SK-N-SH (cell line): ENCODE data around the gene SNPH. TPM values are rescaled to one million over a fixed set of nuclear protein-coding genes. Genes with fewer than 3 reads are reported as not detected.

Experiments
- CTCF ChIA-PET: fragments of 300-600, 350-600 bp; formaldehyde crosslinking; extraction: SDS; loops from one replicate; lab custom pipeline; 2021; lab: Yijun Ruan, JAX
- POLR2A ChIA-PET: fragments of 350-600 bp; sonication (Branson Sonifier 250); formaldehyde crosslinking; extraction: SDS; loops from one replicate; lab custom pipeline; 2020; ENCODE audit warnings: antibody characterized with exemption, inconsistent platforms; lab: Yijun Ruan, JAX
- DNase-seq: peaks from one replicate; pipeline ENCODE4 v3.0.0; 2012
- H2AFZ ChIP-seq: fragments of 200-600 bp; sonication (generic); 2 replicates; pipeline ENCODE4 v1.8.1; 2016; ENCODE audit warnings: antibody characterized with exemption, mild to moderate bottlenecking, low read depth
- H3F3A ChIP-seq: fragments of 200-600 bp; sonication (generic); replicated peaks from 2 replicates; pipeline ENCODE3; 2016; ENCODE audit warnings: antibody characterized with exemption, mild to moderate bottlenecking; ENCODE audit not compliant: insufficient read depth
- H3K27ac ChIP-seq, 2 experiments: fragments of 200-500 bp in 1 of 2; fragments of 200-600 bp in 1 of 2; sonication (Bioruptor generic) in 1 of 2; sonication (generic), shearing (Covaris generic) in 1 of 2; 2 replicates each; pipeline versions ENCODE4 v1.5.1 to v1.6.1; 2014 to 2016; ENCODE audit warnings: low read depth in 2 of 2, inconsistent platforms in 1 of 2, low read length in 1 of 2, mild to moderate bottlenecking in 1 of 2, mixed read lengths in 1 of 2
- H3K27me3 ChIP-seq: fragments of 200-600 bp; sonication (generic), shearing (Covaris generic); 2 replicates; pipeline ENCODE4 v1.6.1; 2016; ENCODE audit warnings: mixed run types; ENCODE audit not compliant: insufficient read depth
- H3K36me3 ChIP-seq, 2 experiments: fragments of 200-500 bp in 1 of 2; fragments of 200-600 bp in 1 of 2; sonication (Bioruptor generic) in 1 of 2; sonication (generic) in 1 of 2; replicated peaks in 1 of 2; 2 replicates each; pipeline versions ENCODE3 to v1.5.1; 2014 to 2016; ENCODE audit warnings: low read length in 1 of 2, mild to moderate bottlenecking in 1 of 2; ENCODE audit not compliant: insufficient read depth in 2 of 2, control insufficient read depth in 1 of 2
- H3K4me1 ChIP-seq, 2 experiments: fragments of 200-500 bp in 1 of 2; fragments of 200-600 bp in 1 of 2; sonication (Bioruptor generic) in 1 of 2; sonication (generic), shearing (Covaris generic) in 1 of 2; 2 replicates each; pipeline versions ENCODE4 v1.5.1 to v1.6.1; 2014 to 2016; ENCODE audit warnings: low read depth in 1 of 2, low read length in 1 of 2, mixed run types in 1 of 2; ENCODE audit not compliant: insufficient read depth in 2 of 2, control insufficient read depth in 1 of 2
- H3K4me2 ChIP-seq: fragments of 200-600 bp; sonication (generic), shearing (Covaris generic); 2 replicates; pipeline ENCODE4 v1.6.1; 2017; ENCODE audit warnings: mixed run types
- H3K4me3 ChIP-seq, 2 experiments: fragments of 200-500 bp in 1 of 2; fragments of 200-600 bp in 1 of 2; sonication (Bioruptor generic) in 1 of 2; sonication (generic), shearing (Covaris generic) in 1 of 2; 2 replicates each; pipeline versions ENCODE4 v1.5.1 to v1.8.1; 2014 to 2016; ENCODE audit warnings: low read depth in 2 of 2, inconsistent platforms in 1 of 2, low read length in 1 of 2, mild to moderate bottlenecking in 1 of 2, mixed read lengths in 1 of 2, moderate library complexity in 1 of 2
- H3K79me2 ChIP-seq: fragments of 200-600 bp; sonication (generic); 2 replicates; pipeline ENCODE4 v1.8.1; 2017; ENCODE audit warnings: mild to moderate bottlenecking; ENCODE audit not compliant: insufficient read depth
- H3K9ac ChIP-seq: fragments of 200-600 bp; sonication (generic); 2 replicates; pipeline ENCODE4 v1.6.1; 2017; ENCODE audit warnings: mixed run types
- H3K9me2 ChIP-seq: fragments of 200-600 bp; sonication (generic); 2 replicates; pipeline ENCODE4 v1.6.1; 2017; ENCODE audit warnings: mixed run types
- H3K9me3 ChIP-seq: fragments of 200-600 bp; sonication (generic); 2 replicates; pipeline ENCODE4 v1.6.1; 2017; ENCODE audit warnings: mixed run types, mild to moderate bottlenecking, moderate library complexity
- H4K20me1 ChIP-seq: fragments of 200-600 bp; sonication (generic); 2 replicates; pipeline ENCODE4 v1.6.1; 2017; ENCODE audit warnings: mild to moderate bottlenecking, mixed run types; ENCODE audit not compliant: insufficient read depth
- CHD2 ChIP-seq: fragments of 150-350 bp; IDR thresholded peaks from 2 replicates; pipeline ENCODE4 v1.6.1; 2018; ENCODE audit warnings: low read length; ENCODE audit not compliant: partially characterized antibody
- ELF1 ChIP-seq: IDR thresholded peaks from 2 replicates; pipeline ENCODE4 v1.4.0; 2012
- EP300 ChIP-seq, 2 experiments: IDR thresholded peaks; 2 replicates each; pipeline versions ENCODE4 v1.4.0 to v1.6.1; 2012; ENCODE audit warnings: borderline replicate concordance in 1 of 2, low read depth in 1 of 2, low read length in 1 of 2
- FOSL2 ChIP-seq: IDR thresholded peaks from 2 replicates; pipeline ENCODE4 v1.4.0; 2012; ENCODE audit warnings: low read depth, mild to moderate bottlenecking, moderate library complexity, borderline replicate concordance
- FOXJ3 ChIP-seq: sonication (generic); formaldehyde crosslinking; IDR thresholded peaks from 2 replicates; pipeline ENCODE4 v1.5.1; 2020; ENCODE audit warnings: mild to moderate bottlenecking, missing genetic modification reagents
- FOXM1 ChIP-seq: IDR thresholded peaks from 2 replicates; pipeline ENCODE4 v1.4.0; 2012; ENCODE audit warnings: low read depth, mild to moderate bottlenecking
- GABPA ChIP-seq: IDR thresholded peaks from 2 replicates; pipeline ENCODE4 v1.4.0; 2012; ENCODE audit warnings: low read depth, mild to moderate bottlenecking
- GATA2 ChIP-seq: sonication (generic); formaldehyde crosslinking; IDR thresholded peaks from 2 replicates; pipeline ENCODE4 v1.5.0; 2020; ENCODE audit warnings: mild to moderate bottlenecking, missing genetic modification reagents
- JUND ChIP-seq: IDR thresholded peaks from 2 replicates; pipeline ENCODE4 v1.4.0; 2012
- MEF2A ChIP-seq: IDR thresholded peaks from 2 replicates; pipeline ENCODE4 v1.4.0; 2012; ENCODE audit warnings: low read depth, borderline replicate concordance
- NFIC ChIP-seq: IDR thresholded peaks from 2 replicates; pipeline ENCODE4 v1.4.0; 2012; ENCODE audit warnings: borderline replicate concordance
- NRF1 ChIP-seq: IDR thresholded peaks from 2 replicates; pipeline ENCODE4 v1.6.1; 2012; ENCODE audit warnings: low read depth, mild to moderate bottlenecking, low read length
- POLR2AphosphoS5 ChIP-seq: IDR thresholded peaks from 2 replicates; pipeline ENCODE4 v1.6.1; 2012; ENCODE audit warnings: low read depth, low read length
- RCOR1 ChIP-seq: fragments of 150-350 bp; IDR thresholded peaks from 2 replicates; pipeline ENCODE4 v1.6.1; 2017; ENCODE audit warnings: antibody characterized with exemption, low read length
- RFX5 ChIP-seq: IDR thresholded peaks from 2 replicates; pipeline ENCODE4 v1.6.1; 2012; ENCODE audit warnings: mild to moderate bottlenecking, improper control_type of control experiment, low read length
- RXRA ChIP-seq: IDR thresholded peaks from 2 replicates; pipeline ENCODE4 v1.4.0; 2012; ENCODE audit warnings: low read depth, mild to moderate bottlenecking, borderline replicate concordance
- SIN3A ChIP-seq: IDR thresholded peaks from 2 replicates; pipeline ENCODE4 v1.6.1; 2012; ENCODE audit warnings: low read depth, mild to moderate bottlenecking, low read length, moderate library complexity, borderline replicate concordance
- SMC3 ChIP-seq: IDR thresholded peaks from 2 replicates; pipeline ENCODE4 v1.6.1; 2012; ENCODE audit warnings: low read depth, low read length, improper control_type of control experiment
- YY1 ChIP-seq: IDR thresholded peaks from 2 replicates; pipeline ENCODE4 v1.4.0; 2012; ENCODE audit warnings: low read depth, mild to moderate bottlenecking
- WGBS: methylation state at CpG from one replicate; pipeline ENCODE4 v1.1.6; 2017; ENCODE audit warnings: low lambda C conversion rate; 5-methylcytosine and 5-hydroxymethylcytosine counted together
- polyA plus RNA-seq, 3 experiments: library from polyadenylated mRNA; depleted of rRNA; stranded (reverse); fragments of >200 nt; gene quantifications; 2 replicates each; pipeline ENCODE4 v1.2.3, GENCODE V29; 2012
- TF ChIP-seq, protein P1 (sequence below): fragments of 150-350 bp; IDR thresholded peaks from 2 replicates; pipeline ENCODE4 v1.6.1; 2017; ENCODE audit warnings: antibody characterized with exemption, low read length, low read depth, borderline replicate concordance
- TF ChIP-seq, protein P2 (sequence below): IDR thresholded peaks from 2 replicates; pipeline ENCODE4 v1.6.1; 2012; ENCODE audit warnings: mild to moderate bottlenecking, low read depth, low read length, moderate library complexity
- TF ChIP-seq, protein P3 (sequence below): fragments of 200-600 bp; sonication (generic); IDR thresholded peaks from 2 replicates; pipeline ENCODE4 v1.6.1; 2017; ENCODE audit warnings: antibody characterized with exemption, mild to moderate bottlenecking, moderate library complexity
- TF ChIP-seq, protein P4 (sequence below): IDR thresholded peaks from 2 replicates; pipeline ENCODE4; 2012
- TF ChIP-seq, protein P5 (sequence below): IDR thresholded peaks from 2 replicates; pipeline ENCODE4 v1.4.0; 2012; ENCODE audit warnings: low read depth, borderline replicate concordance
- TF ChIP-seq, protein P6 (sequence below): fragments of 150-350 bp; IDR thresholded peaks from 2 replicates; pipeline ENCODE4 v1.6.1; 2016; ENCODE audit warnings: mild to moderate bottlenecking, low read depth, low read length

Gene SNPH
- polyA plus RNA-seq, 1 of the 3 experiments (the other 2 are of a cell fraction), result 2.5 TPM

DNA sequence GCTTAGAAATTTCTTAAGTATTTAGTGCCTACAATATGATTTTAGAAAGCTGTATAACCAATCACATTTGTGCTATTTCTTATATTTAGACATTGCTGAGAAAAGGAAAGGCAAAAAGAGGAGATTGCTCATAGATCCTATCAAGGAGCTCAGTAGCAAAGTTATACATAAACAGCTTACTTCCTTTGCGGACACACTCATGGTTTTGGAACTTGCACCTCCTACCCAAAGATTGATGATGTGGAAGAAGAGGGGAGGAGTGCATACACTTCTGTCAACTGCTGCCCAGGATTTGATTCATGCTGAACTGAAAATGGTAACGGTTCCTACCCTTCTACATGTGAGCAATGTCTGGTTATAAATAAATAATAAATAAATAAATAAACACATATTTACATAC is 23.6 kb upstream of the SNPH start:
- ChIA-PET POLR2A (no interaction called here), CTCF (no interaction called here)
- H3K4me3 ChIP-seq, result no peak overlapping the region
- H2AFZ ChIP-seq, result no peak overlapping the region
- H3K4me2 ChIP-seq, result no peak overlapping the region
- DNase-seq, result no peak
- H3K9ac ChIP-seq, result no peak overlapping the region
- no peaks in the 10 kb centered on the region for H4K20me1 ChIP-seq
- peaks cover 0 to 4% of the 10 kb centered on the region in 2 experiments; a peak in 2 of 4 replicates for H3K4me1 ChIP-seq
- H3K9me2 ChIP-seq, result no peaks in the 10 kb centered on the region
- no peaks in the 10 kb centered on the region for H3K36me3 ChIP-seq
- no peaks in the 10 kb centered on the region for H3K27me3 ChIP-seq
- H3K79me2 ChIP-seq, result no peaks in the 10 kb centered on the region
- WGBS, result 24% methylated on average over 2 of the region's 2 CpGs
- H3F3A ChIP-seq, result peaks cover 7% of the 10 kb centered on the region
- no peaks in the 10 kb centered on the region for H3K9me3 ChIP-seq
- peak overlapping the region in 1 of 2 experiments; percentile 58; a peak in 2 of 4 replicates for H3K27ac ChIP-seq
- no peak for TF ChIP-seq POLR2AphosphoS5
- TF ChIP-seq, protein P1, sequence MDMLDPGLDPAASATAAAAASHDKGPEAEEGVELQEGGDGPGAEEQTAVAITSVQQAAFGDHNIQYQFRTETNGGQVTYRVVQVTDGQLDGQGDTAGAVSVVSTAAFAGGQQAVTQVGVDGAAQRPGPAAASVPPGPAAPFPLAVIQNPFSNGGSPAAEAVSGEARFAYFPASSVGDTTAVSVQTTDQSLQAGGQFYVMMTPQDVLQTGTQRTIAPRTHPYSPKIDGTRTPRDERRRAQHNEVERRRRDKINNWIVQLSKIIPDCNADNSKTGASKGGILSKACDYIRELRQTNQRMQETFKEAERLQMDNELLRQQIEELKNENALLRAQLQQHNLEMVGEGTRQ, result no peak
- TF ChIP-seq FOXJ3 (CRISPR knock-in tag), result no peak
- TF ChIP-seq, protein P2, sequence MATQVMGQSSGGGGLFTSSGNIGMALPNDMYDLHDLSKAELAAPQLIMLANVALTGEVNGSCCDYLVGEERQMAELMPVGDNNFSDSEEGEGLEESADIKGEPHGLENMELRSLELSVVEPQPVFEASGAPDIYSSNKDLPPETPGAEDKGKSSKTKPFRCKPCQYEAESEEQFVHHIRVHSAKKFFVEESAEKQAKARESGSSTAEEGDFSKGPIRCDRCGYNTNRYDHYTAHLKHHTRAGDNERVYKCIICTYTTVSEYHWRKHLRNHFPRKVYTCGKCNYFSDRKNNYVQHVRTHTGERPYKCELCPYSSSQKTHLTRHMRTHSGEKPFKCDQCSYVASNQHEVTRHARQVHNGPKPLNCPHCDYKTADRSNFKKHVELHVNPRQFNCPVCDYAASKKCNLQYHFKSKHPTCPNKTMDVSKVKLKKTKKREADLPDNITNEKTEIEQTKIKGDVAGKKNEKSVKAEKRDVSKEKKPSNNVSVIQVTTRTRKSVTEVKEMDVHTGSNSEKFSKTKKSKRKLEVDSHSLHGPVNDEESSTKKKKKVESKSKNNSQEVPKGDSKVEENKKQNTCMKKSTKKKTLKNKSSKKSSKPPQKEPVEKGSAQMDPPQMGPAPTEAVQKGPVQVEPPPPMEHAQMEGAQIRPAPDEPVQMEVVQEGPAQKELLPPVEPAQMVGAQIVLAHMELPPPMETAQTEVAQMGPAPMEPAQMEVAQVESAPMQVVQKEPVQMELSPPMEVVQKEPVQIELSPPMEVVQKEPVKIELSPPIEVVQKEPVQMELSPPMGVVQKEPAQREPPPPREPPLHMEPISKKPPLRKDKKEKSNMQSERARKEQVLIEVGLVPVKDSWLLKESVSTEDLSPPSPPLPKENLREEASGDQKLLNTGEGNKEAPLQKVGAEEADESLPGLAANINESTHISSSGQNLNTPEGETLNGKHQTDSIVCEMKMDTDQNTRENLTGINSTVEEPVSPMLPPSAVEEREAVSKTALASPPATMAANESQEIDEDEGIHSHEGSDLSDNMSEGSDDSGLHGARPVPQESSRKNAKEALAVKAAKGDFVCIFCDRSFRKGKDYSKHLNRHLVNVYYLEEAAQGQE, result no peak
- TF ChIP-seq RXRA, result 0 out of 2 replicates have a peak, but pooled peaks have one; percentile 17
- no peak for TF ChIP-seq GATA2 (CRISPR knock-in tag)
- peak; percentile 30; the same call in 1 of the 2 replicates for TF ChIP-seq FOSL2
- TF ChIP-seq RFX5, result no peak
- TF ChIP-seq FOXM1, result no peak
- no peak for TF ChIP-seq GABPA
- TF ChIP-seq, protein P3, sequence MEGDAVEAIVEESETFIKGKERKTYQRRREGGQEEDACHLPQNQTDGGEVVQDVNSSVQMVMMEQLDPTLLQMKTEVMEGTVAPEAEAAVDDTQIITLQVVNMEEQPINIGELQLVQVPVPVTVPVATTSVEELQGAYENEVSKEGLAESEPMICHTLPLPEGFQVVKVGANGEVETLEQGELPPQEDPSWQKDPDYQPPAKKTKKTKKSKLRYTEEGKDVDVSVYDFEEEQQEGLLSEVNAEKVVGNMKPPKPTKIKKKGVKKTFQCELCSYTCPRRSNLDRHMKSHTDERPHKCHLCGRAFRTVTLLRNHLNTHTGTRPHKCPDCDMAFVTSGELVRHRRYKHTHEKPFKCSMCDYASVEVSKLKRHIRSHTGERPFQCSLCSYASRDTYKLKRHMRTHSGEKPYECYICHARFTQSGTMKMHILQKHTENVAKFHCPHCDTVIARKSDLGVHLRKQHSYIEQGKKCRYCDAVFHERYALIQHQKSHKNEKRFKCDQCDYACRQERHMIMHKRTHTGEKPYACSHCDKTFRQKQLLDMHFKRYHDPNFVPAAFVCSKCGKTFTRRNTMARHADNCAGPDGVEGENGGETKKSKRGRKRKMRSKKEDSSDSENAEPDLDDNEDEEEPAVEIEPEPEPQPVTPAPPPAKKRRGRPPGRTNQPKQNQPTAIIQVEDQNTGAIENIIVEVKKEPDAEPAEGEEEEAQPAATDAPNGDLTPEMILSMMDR, result no peak
- no peak for TF ChIP-seq NRF1
- no peak for TF ChIP-seq SMC3
- no peak for TF ChIP-seq RCOR1
- TF ChIP-seq EP300 (IDR thresholded peaks at IDR 0.05; ENCODE audit: borderline replicate concordance in 1 of 2, low read depth in 1 of 2, low read length in 1 of 2), result 0 out of 4 replicates have a peak, but pooled peaks of 1 of the 2 experiments have one; percentile 13
- peak; percentile 42; the same call in 1 of the 2 replicates for TF ChIP-seq JUND
- no peak for TF ChIP-seq ELF1
- TF ChIP-seq, protein P4, sequence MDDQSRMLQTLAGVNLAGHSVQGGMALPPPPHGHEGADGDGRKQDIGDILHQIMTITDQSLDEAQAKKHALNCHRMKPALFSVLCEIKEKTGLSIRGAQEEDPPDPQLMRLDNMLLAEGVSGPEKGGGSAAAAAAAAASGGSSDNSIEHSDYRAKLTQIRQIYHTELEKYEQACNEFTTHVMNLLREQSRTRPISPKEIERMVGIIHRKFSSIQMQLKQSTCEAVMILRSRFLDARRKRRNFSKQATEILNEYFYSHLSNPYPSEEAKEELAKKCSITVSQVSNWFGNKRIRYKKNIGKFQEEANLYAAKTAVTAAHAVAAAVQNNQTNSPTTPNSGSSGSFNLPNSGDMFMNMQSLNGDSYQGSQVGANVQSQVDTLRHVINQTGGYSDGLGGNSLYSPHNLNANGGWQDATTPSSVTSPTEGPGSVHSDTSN, result peak; percentile 82
- no peak for TF ChIP-seq NFIC
- peak; percentile 20; the same call in 1 of the 2 replicates for TF ChIP-seq MEF2A
- TF ChIP-seq, protein P5, sequence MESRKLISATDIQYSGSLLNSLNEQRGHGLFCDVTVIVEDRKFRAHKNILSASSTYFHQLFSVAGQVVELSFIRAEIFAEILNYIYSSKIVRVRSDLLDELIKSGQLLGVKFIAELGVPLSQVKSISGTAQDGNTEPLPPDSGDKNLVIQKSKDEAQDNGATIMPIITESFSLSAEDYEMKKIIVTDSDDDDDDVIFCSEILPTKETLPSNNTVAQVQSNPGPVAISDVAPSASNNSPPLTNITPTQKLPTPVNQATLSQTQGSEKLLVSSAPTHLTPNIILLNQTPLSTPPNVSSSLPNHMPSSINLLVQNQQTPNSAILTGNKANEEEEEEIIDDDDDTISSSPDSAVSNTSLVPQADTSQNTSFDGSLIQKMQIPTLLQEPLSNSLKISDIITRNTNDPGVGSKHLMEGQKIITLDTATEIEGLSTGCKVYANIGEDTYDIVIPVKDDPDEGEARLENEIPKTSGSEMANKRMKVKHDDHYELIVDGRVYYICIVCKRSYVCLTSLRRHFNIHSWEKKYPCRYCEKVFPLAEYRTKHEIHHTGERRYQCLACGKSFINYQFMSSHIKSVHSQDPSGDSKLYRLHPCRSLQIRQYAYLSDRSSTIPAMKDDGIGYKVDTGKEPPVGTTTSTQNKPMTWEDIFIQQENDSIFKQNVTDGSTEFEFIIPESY, result no peak
- TF ChIP-seq SIN3A, result no peak
- TF ChIP-seq CHD2, result no peak
- no peak for TF ChIP-seq YY1
- TF ChIP-seq, protein P6, sequence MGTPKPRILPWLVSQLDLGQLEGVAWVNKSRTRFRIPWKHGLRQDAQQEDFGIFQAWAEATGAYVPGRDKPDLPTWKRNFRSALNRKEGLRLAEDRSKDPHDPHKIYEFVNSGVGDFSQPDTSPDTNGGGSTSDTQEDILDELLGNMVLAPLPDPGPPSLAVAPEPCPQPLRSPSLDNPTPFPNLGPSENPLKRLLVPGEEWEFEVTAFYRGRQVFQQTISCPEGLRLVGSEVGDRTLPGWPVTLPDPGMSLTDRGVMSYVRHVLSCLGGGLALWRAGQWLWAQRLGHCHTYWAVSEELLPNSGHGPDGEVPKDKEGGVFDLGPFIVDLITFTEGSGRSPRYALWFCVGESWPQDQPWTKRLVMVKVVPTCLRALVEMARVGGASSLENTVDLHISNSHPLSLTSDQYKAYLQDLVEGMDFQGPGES, result no peak
